Right atrium auricular region (tissue), 2 donors: ENCODE results near the gene DDI2. TPM values are rescaled to one million over a fixed set of nuclear protein-coding genes. Genes with fewer than 3 reads are reported as not detected.

Experiments
- DNase-seq: peaks from one replicate; pipeline ENCODE4 v3.0.0-alpha.2; 2019; ENCODE audit warnings: low spot score
- H3K27ac ChIP-seq, 2 donors: fragments of 200-600 bp; sonication (generic); 1 replicate in 1 of 2; 2 replicates in 1 of 2; pipeline ENCODE4 v1.5.1; 2016 to 2019
- H3K27me3 ChIP-seq, 2 donors: fragments of 200-600 bp; sonication (generic); one replicate each; pipeline versions ENCODE4 v1.5.1 to v1.6.0; 2017 to 2019
- H3K36me3 ChIP-seq: fragments of 200-600 bp; sonication (generic); one replicate; pipeline ENCODE4 v1.5.1; 2016
- H3K4me1 ChIP-seq, 2 donors: fragments of 200-600 bp; sonication (generic); one replicate each; pipeline versions ENCODE4 v1.5.1 to v1.6.0; 2017 to 2019
- H3K4me3 ChIP-seq, 2 donors: fragments of 200-600 bp; sonication (generic); 1 replicate in 1 of 2; 2 replicates in 1 of 2; pipeline ENCODE4 v1.5.1; 2017 to 2019; ENCODE audit warnings: mild to moderate bottlenecking in 1 of 2, moderate library complexity in 1 of 2
- H3K9me3 ChIP-seq, 2 donors: fragments of 200-600 bp; sonication (generic); one replicate each; pipeline ENCODE4 v1.5.1; 2019
- total RNA-seq, 2 donors: library from RNA; depleted of rRNA; stranded (reverse); fragments of >200 nt; gene quantifications; one replicate each; pipeline ENCODE4 v1.1.0, GENCODE V29; 2016
- TF ChIP-seq, protein P1 (sequence below), 2 donors: fragments of 200-600 bp; sonication (generic); IDR thresholded peaks; one replicate each; pipeline ENCODE4 v1.5.1; 2019; ENCODE audit warnings: antibody characterized with exemption in 2 of 2

DDI2 gene
- total RNA-seq, 2 donors from 2014 or later: 16.5 to 24.7 TPM

DNA sequence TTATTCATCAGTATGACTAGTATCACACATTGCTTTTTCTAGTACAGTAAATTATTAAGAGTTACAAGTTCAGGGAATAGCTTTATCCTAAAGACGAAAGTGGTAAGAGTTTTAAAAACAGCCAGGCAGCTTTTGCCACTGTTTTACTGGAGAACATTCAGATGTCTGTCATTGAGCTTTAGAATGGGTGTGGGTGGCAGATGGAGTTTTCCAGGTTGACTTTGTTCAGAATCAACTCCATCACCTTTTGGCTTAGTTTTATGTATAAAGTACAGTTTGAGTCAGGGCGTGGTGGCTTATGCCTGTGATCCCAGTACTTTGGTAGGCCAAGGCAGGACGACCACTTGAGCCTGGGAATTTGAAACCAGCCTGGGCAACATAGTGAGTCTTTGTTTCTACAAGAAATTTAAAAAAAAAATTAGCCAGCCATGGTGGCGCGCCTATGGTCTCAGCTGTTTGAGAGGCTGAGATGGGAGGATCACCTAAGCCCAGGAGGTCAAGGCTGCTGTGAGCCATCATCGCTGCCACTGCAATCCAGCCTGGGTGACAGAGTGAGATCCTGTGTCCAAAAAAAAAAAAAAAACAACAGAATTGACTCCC is 36.9 kb downstream of the DDI2 start:
- H3K4me3 ChIP-seq: no peak overlapping the region
- TF ChIP-seq, protein P1, sequence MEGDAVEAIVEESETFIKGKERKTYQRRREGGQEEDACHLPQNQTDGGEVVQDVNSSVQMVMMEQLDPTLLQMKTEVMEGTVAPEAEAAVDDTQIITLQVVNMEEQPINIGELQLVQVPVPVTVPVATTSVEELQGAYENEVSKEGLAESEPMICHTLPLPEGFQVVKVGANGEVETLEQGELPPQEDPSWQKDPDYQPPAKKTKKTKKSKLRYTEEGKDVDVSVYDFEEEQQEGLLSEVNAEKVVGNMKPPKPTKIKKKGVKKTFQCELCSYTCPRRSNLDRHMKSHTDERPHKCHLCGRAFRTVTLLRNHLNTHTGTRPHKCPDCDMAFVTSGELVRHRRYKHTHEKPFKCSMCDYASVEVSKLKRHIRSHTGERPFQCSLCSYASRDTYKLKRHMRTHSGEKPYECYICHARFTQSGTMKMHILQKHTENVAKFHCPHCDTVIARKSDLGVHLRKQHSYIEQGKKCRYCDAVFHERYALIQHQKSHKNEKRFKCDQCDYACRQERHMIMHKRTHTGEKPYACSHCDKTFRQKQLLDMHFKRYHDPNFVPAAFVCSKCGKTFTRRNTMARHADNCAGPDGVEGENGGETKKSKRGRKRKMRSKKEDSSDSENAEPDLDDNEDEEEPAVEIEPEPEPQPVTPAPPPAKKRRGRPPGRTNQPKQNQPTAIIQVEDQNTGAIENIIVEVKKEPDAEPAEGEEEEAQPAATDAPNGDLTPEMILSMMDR (IDR thresholded peaks at IDR 0.05): no peak
- no peak for DNase-seq
- H3K27me3 ChIP-seq: no peaks in the 10 kb centered on the region
- H3K9me3 ChIP-seq: no peaks in the 10 kb centered on the region
- H3K36me3 ChIP-seq: peaks cover 66% of the 10 kb centered on the region
- no peak overlapping the region for H3K27ac ChIP-seq
- H3K4me1 ChIP-seq: peaks cover 0 to 10% of the 10 kb centered on the region in 2 donors

DNA sequence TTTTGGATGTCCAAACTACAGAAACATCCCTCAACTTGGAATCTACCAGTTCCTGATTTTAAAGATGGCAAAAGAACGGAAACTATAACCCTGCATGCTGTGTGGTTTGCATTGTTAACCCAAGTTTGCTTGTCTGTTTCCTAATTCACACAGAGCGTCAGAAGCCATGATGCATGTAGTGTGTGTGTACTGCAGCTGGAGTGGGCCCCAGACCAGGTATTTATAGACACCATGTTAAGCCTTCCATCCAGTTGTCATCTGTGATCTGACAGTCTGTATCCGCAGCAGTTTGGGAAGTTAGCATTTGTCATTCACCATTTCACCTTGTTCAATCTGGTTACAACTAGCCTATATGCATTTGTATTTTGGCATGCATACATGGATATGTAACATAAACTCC is 39.2 kb downstream of the DDI2 start:
- TF ChIP-seq, protein P1 (IDR thresholded peaks at IDR 0.05): peak in 1 of 2 donors; percentile 36
- H3K36me3 ChIP-seq: peaks cover 69% of the 10 kb centered on the region

DNA sequence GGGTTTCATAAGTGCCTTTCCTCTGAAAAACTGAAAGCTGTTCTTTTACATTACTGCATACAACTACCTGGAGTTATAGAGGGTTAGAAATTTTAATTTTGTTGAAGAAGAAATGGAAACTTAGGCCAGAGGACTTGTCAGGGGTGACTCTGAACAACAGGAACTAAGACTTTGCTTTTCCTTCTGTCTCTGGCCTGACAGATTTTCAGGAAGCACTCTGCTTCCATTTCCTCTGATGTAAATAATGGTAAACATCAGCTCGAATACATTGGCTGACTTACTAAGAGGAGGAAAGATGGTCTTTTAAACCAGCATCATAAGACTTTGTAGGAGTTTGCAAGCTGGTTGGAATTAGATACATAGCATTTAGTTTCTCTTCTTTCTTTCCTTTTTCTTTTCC is 39.8 kb downstream of the DDI2 start:
- Histone ChIP-seq H3K9me3 (no peaks in the 10 kb centered on the region), H3K27me3 (no peaks in the 10 kb centered on the region), H3K27ac (peak overlapping the region in 1 of 2 donors; percentile 53), H3K4me3 (no peak overlapping the region), H3K36me3 (peaks cover 69% of the 10 kb centered on the region), H3K4me1 (peaks cover 0 to 10% of the 10 kb centered on the region in 2 donors)
- TF ChIP-seq, protein P1 (IDR thresholded peaks at IDR 0.05): no peak
- DNase-seq: no peak

More for the DNA sequence above, 39.2 kb downstream of the DDI2 start:
- Histone ChIP-seq H3K27me3 (no peaks in the 10 kb centered on the region), H3K27ac (peak overlapping the region in 1 of 2 donors; percentile 53), H3K4me1 (peaks cover 0 to 10% of the 10 kb centered on the region in 2 donors), H3K9me3 (no peaks in the 10 kb centered on the region), H3K4me3 (no peak overlapping the region)
- no peak for DNase-seq

DNA sequence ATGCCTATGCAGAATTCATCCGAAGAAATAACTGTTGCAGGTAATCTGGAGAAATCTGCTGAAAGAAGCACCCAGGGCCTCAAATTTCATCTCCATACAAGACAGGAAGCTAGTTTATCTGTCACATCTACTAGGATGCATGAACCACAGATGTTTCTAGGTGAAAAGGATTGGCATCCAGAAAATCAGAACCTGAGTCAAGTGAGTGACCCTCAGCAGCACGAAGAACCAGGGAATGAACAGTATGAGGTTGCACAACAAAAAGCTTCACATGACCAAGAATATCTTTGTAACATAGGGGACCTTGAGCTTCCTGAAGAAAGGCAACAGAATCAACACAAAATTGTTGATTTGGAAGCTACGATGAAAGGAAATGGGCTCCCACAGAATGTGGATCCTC is 42.9 kb downstream of the DDI2 start:
- peaks cover 0 to 10% of the 10 kb centered on the region in 2 donors for H3K4me1 ChIP-seq
- no peak overlapping the region for H3K27ac ChIP-seq
- peaks cover 43% of the 10 kb centered on the region for H3K36me3 ChIP-seq
- H3K27me3 ChIP-seq: no peaks in the 10 kb centered on the region
- no peak overlapping the region for H3K4me3 ChIP-seq
- TF ChIP-seq, protein P1 (IDR thresholded peaks at IDR 0.05): no peak
- no peaks in the 10 kb centered on the region for H3K9me3 ChIP-seq
- no peak for DNase-seq

DNA sequence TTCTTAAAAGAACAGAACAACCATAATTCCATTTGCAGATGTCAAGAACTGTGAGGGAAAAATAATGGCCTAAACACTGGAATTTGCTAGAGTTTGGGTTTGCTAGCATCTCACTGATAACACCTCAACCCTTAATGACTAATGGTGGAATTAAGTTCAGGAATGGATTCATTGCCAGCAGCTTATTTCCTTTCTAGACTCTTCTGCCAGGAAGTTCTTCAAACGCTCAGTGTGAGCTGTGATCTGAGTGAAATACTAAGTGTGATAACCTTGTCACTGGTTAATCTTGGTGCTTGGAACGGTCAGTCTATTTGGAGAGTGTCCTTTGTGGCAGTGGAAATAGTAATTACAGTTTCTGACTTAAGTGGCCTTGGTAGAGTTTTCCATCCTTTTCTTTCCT is 45.2 kb downstream of the DDI2 start:
- no peaks in the 10 kb centered on the region for H3K9me3 ChIP-seq
- H3K27ac ChIP-seq: peak overlapping the region; percentile 9 to 65
- H3K4me3 ChIP-seq: no peak overlapping the region
- H3K36me3 ChIP-seq: peaks cover 31% of the 10 kb centered on the region
- TF ChIP-seq, protein P1 (IDR thresholded peaks at IDR 0.05): no peak
- no peaks in the 10 kb centered on the region for H3K27me3 ChIP-seq
- no peak for DNase-seq
- H3K4me1 ChIP-seq: peaks cover 0 to 6% of the 10 kb centered on the region in 2 donors

DNA sequence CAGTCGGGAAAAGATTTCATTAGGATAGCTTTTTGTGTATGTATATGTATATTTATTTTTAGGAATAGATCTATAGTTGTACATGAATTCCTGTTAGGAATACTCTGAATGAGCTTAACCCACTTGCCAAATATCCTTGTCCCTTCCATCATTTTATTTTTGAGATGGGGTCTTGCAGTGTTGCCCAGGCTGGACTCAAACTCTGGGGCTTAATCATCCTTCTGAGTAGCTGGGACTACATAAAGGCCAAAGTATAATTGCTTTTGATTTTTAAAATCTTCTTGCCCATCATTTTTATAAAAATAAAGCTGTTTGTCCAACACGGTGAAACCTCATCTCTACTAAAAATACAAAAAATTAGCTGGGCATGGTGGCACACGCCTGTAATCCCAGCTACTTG is 46.7 kb downstream of the DDI2 start:
- Histone ChIP-seq H3K4me1 (peaks cover 0 to 7% of the 10 kb centered on the region in 2 donors), H3K36me3 (peaks cover 31% of the 10 kb centered on the region), H3K27me3 (no peaks in the 10 kb centered on the region), H3K27ac (no peak overlapping the region), H3K4me3 (no peak overlapping the region), H3K9me3 (no peaks in the 10 kb centered on the region)
- TF ChIP-seq, protein P1 (IDR thresholded peaks at IDR 0.05): no peak
- DNase-seq: no peak
